ENCODE data around the gene GPR18.

DNA sequence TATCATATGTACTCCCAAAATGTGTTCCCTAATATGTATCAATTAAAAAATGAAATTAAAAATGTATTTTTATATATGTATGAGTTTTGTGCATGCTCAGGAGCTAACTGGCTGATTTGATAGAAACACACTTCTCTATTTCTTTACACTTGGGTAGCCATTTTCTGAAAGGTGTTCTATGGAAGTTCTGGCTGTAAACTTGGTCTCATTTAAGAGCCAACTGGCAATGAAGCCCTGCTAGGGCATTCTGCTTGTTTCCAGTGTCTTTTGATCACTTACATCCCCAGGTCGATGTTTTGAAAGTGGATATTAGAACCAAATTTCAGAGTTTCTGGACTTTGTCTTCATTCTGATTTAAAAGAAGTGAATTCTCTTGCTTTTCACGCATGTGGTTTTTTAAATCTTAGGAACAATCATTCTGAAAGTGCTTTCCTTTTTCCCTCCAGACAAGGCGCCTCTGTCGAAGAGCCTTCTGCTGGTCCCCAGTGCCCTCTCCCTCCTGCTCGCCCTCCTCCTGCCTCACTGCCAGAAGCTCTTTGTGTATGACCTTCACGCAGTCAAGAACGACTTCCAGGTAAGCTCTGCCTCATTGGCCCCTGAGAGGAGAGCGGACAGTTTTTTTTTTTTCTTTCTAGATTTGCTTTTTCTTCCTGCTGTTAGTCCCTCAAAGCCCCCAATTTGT, 20.1 kb downstream of the GPR18 start:
- TF ChIP-seq, protein P1, sequence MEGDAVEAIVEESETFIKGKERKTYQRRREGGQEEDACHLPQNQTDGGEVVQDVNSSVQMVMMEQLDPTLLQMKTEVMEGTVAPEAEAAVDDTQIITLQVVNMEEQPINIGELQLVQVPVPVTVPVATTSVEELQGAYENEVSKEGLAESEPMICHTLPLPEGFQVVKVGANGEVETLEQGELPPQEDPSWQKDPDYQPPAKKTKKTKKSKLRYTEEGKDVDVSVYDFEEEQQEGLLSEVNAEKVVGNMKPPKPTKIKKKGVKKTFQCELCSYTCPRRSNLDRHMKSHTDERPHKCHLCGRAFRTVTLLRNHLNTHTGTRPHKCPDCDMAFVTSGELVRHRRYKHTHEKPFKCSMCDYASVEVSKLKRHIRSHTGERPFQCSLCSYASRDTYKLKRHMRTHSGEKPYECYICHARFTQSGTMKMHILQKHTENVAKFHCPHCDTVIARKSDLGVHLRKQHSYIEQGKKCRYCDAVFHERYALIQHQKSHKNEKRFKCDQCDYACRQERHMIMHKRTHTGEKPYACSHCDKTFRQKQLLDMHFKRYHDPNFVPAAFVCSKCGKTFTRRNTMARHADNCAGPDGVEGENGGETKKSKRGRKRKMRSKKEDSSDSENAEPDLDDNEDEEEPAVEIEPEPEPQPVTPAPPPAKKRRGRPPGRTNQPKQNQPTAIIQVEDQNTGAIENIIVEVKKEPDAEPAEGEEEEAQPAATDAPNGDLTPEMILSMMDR (IDR thresholded peaks at IDR 0.05): no peak
- no peak for TF ChIP-seq POLR2A (IDR thresholded peaks at IDR 0.05)
- no peak for TF ChIP-seq POLR2AphosphoS5 (IDR thresholded peaks at IDR 0.05)
